Naive thymus-derived CD8-positive, alpha-beta T cell (primary cell): ENCODE measurements around the gene KRTAP10-8. TPM values are rescaled to one million over a fixed set of nuclear protein-coding genes. Genes with fewer than 3 reads are reported as not detected.
"Not testable (repeated sequence)": the region's sequence is repeated elsewhere in the genome, so short reads cannot be mapped to it uniquely, and the experiment has no call there.

ENCODE experiments used
- ATAC-seq, 2 donors: fragments of 150-1000 bp; cut with Tn5 transposase in 1 of 2; sonication (Bioruptor Pico), chemical (Tn5 transposase) in 1 of 2; 1 replicate in 1 of 2; 2 replicates in 1 of 2; pipeline ENCODE4 v1.10.0; 2021; ENCODE audit warnings: mild to moderate bottlenecking in 2 of 2, moderate library complexity in 2 of 2
- POLR2A ChIA-PET: fragments of 350-600 bp; sonication (Branson Sonifier 250); formaldehyde crosslinking; loops from one replicate; lab custom pipeline; 2021; ENCODE audit warnings: antibody characterized with exemption; lab: Charles Lee
- DNase-seq, 10 donors: peaks; one replicate each; pipeline versions ENCODE4 v3.0.0 to v3.0.0-alpha.2; 2020 to 2022
- H3K27ac Mint-ChIP-seq, 10 donors: one replicate each; pipeline ENCODE4 v1.8.0; 2020 to 2022; ENCODE audit warnings: mild to moderate bottlenecking in 10 of 10, mixed read lengths in 10 of 10, moderate library complexity in 4 of 10, inconsistent platforms in 1 of 10
- H3K27me3 Mint-ChIP-seq, 5 donors: one replicate each; pipeline ENCODE4 v1.8.0; 2021 to 2022; ENCODE audit warnings: mixed read lengths in 5 of 5
- H3K36me3 Mint-ChIP-seq, 3 donors: one replicate each; pipeline ENCODE4 v1.8.0; 2020 to 2022; ENCODE audit warnings: mixed read lengths in 3 of 3, mild to moderate bottlenecking in 2 of 3, inconsistent platforms in 1 of 3
- H3K4me1 Mint-ChIP-seq, 4 donors: one replicate each; pipeline ENCODE4 v1.8.0; 2021 to 2022; ENCODE audit warnings: mixed read lengths in 4 of 4
- H3K4me3 Mint-ChIP-seq, 10 donors: one replicate each; pipeline ENCODE4 v1.8.0; 2020 to 2022; ENCODE audit warnings: mild to moderate bottlenecking in 10 of 10, mixed read lengths in 10 of 10, moderate library complexity in 6 of 10, inconsistent platforms in 1 of 10
- H3K9me3 Mint-ChIP-seq, 9 donors: one replicate each; pipeline ENCODE4 v1.8.0; 2020 to 2022; ENCODE audit warnings: mixed read lengths in 9 of 9, mild to moderate bottlenecking in 3 of 9, inconsistent platforms in 1 of 9, moderate library complexity in 1 of 9
- polyA plus RNA-seq, 3 donors: library from polyadenylated mRNA; unstranded; fragments of 300-500 nt; fragmentation: Illumina TruSeq; gene quantifications; one replicate each; pipeline ENCODE4 v1.2.3, GENCODE V29; 2021
- total RNA-seq, 8 experiments: library from RNA in 2 of 8; stranded (reverse) in 2 of 8; gene quantifications; one replicate each; pipeline ENCODE4 v1.2.3 and lab custom pipeline; 2021 to 2026

Gene KRTAP10-8
- total and polyA plus RNA-seq, 5 experiments from 2014 or later = not detected

DNA sequence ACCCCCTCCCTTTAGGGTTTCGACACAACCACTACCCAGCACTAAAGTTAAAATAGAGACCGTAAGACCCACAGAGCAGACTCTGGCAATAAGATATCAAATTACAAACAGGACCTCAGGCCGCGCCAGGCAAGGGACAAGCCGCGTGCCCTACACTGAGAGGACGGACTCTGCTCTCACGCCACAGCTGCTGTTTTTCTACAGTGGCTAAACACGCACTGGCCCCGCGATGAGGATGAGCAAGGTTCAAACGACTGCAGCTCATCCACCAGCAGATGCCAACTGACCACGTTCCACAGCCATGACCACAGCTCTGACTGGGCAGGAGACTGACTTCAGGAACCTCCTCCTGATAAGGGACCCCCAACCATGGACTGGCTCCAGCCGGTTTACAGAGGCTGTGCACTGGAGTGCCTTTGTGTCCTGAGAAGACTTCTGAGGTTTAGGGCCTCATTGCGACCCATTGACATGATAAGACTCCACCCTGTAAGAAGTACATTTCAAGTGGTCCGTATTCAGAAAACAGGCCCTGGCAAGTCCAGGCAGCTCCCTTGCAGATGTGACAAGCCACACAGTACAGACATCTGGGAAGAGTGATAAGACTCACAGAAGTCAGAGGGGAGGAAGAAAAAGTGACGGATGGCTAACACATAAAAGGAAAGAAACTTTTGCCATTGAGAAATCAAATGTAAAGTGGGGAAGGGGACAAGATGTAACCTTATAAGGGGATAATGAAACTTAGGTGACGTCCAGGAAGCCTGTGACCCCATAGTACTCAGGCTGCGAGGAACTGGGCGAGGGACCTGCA lies 18.1 kb upstream of the KRTAP10-8 start:
- peak overlapping the region in 5 of 10 donors; percentile 31 to 83 (median 60) for H3K27ac Mint-ChIP-seq
- ATAC-seq = no peak
- peaks cover 0 to 10% (median 4%) of the 10 kb centered on the region in 9 donors for H3K9me3 Mint-ChIP-seq
- H3K4me3 Mint-ChIP-seq = peak overlapping the region in 1 of 10 donors; percentile 10
- H3K36me3 Mint-ChIP-seq = peaks cover 0 to 9% (median 2%) of the 10 kb centered on the region in 3 donors
- H3K27me3 Mint-ChIP-seq = peaks cover 0 to 6% (median 0%) of the 10 kb centered on the region in 5 donors
- DNase-seq = no peak
- H3K4me1 Mint-ChIP-seq = peaks cover 0 to 14% (median 10%) of the 10 kb centered on the region in 4 donors
- POLR2A ChIA-PET = no interaction called here

DNA sequence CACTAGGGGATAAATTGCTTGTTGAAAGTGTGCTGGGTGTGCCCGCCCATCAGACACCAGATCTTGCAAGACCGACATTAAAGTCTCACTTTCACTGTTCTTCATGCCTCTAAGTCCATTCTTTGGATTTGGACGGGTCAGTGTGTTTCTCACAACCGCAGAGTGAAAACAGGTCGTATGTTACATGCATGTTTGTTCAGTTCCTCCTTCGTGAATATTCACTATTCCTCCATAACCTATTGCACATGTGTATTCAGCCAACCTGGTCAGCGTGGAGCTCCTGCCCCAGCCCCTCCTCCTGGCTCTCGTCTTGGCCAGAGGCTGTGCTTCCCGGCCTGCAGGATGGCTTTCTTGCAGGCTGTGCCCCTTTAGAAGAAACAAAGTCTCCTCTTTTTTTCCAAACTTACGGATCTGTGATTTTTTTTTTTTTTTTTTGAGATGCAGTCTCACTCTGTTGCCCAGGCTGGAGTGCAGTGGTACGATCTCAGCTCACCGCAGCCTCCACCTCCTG lies 17.4 kb upstream of the KRTAP10-8 start:
- Mint-ChIP-seq H3K4me1 (peaks cover 0 to 14% (median 10%) of the 10 kb centered on the region in 4 donors), H3K9me3 (peaks cover 0 to 11% (median 5%) of the 10 kb centered on the region in 9 donors), H3K4me3 (peak overlapping the region in 1 of 10 donors; percentile 10), H3K27me3 (peaks cover 0 to 4% (median 0%) of the 10 kb centered on the region in 5 donors), H3K36me3 (peaks cover 0 to 11% (median 3%) of the 10 kb centered on the region in 3 donors), H3K27ac (peak overlapping the region in 4 of 10 donors; percentile 43 to 83 (median 66))
- no peak for DNase-seq
- POLR2A ChIA-PET = no interaction called here
- ATAC-seq = no peak

DNA sequence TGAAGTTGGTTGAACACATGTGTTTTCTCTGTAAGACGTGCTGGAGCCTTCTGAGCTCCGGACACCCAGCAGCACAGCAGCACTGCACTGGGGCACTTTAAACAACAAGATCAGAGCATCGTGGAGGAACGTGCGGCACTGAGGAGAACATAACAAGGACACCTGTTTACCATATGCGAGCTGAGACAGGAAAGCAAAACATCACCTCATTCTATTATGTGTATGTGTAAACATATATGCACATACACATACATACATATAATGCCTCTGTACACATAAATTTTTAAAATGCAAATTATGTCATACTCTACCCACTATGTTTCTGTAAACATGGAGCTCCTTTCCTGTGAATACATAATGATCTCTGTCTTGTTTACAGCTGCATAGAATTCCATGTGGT lies 16.4 kb upstream of the KRTAP10-8 start:
- Mint-ChIP-seq H3K27me3 (peaks cover 0 to 9% (median 0%) of the 10 kb centered on the region in 5 donors), H3K36me3 (peaks cover 0 to 11% (median 3%) of the 10 kb centered on the region in 3 donors), H3K27ac (peak overlapping the region in 1 of 10 donors; percentile 48), H3K4me3 (no peak overlapping the region), H3K9me3 (peaks cover 0 to 11% (median 5%) of the 10 kb centered on the region in 9 donors), H3K4me1 (peaks cover 0 to 16% (median 10%) of the 10 kb centered on the region in 4 donors)
- DNase-seq (no peak), ATAC-seq (no peak)
- POLR2A ChIA-PET = interaction anchor here (0.8 to 1.3 kb wide), 2 partner anchors 30 to 48 kb away, joined by 3 to 4 read pairs; no protein-coding TSS in a partner anchor

DNA sequence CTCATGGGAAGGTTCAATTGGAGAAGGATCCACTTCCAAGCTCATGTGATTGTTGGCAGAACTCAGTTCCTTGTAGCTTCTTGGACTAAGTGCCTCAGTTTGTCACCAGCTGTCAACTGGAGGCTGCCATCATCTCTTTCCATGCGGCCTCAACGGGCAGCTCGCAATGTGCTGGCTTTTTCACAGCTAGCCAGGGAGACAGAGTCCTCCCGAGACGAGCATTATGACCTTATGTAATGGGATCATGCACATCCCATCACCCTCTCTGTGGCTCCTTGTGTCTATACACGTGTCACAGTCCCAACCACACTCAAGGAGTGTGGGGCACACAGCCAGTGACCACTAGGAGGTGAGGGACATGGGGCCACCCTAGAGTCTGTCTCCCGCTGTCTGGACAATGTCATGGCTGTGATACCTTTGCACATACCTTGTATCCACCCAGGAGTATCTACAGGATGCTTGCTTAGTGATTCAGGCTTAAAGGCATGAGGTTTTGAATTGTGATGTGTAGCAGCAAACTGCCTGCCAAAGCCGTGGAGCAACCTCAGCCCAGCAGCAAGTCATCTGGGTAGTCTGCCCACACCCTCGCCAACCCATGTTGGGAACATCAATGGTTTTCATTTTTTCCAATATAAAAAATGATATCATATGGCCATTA lies 15.7 kb upstream of the KRTAP10-8 start:
- no peak for DNase-seq

DNA sequence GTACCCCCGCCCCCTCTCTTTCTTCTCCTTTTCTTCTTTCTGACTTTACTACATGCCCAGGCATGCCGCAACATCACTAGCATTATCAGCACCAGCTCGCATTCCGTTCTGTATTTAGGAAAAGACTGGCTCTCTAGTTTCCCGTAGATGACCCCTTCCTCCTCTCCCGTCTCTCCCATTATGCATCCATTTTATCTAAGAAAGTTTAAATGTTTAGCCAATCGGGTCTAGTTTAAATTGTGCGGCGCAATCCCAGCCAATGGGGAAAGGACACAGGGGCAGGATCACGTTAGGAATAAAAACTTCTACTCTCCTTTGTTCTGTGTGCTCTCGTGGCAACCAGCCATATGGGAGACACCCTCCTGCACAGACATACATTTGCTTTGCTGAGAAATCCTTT lies 13.8 kb upstream of the KRTAP10-8 start:
- H3K4me3 Mint-ChIP-seq = no peak overlapping the region
- H3K9me3 Mint-ChIP-seq = peaks cover 0 to 11% (median 5%) of the 10 kb centered on the region in 9 donors
- POLR2A ChIA-PET = no interaction called here
- DNase-seq = no peak
- peaks cover 0 to 16% (median 7%) of the 10 kb centered on the region in 4 donors for H3K4me1 Mint-ChIP-seq
- peaks cover 0 to 9% (median 0%) of the 10 kb centered on the region in 5 donors for H3K27me3 Mint-ChIP-seq
- no peak for ATAC-seq
- H3K27ac Mint-ChIP-seq = no peak overlapping the region
- peaks cover 0 to 11% (median 3%) of the 10 kb centered on the region in 3 donors for H3K36me3 Mint-ChIP-seq

More for the DNA sequence above, 15.7 kb upstream of the KRTAP10-8 start:
- Mint-ChIP-seq H3K36me3 (peaks cover 0 to 11% (median 3%) of the 10 kb centered on the region in 3 donors), H3K4me1 (peaks cover 0 to 16% (median 9%) of the 10 kb centered on the region in 4 donors), H3K9me3 (peaks cover 0 to 11% (median 5%) of the 10 kb centered on the region in 9 donors), H3K27ac (peak overlapping the region in 2 of 10 donors; percentile 52 to 60), H3K4me3 (no peak overlapping the region), H3K27me3 (peaks cover 0 to 9% (median 0%) of the 10 kb centered on the region in 5 donors)
- POLR2A ChIA-PET = interaction anchor here (0.8 to 1.3 kb wide), 3 partner anchors 23 to 49 kb away, joined by 3 to 4 read pairs (median 3); no protein-coding TSS in a partner anchor
- no peak for ATAC-seq

DNA sequence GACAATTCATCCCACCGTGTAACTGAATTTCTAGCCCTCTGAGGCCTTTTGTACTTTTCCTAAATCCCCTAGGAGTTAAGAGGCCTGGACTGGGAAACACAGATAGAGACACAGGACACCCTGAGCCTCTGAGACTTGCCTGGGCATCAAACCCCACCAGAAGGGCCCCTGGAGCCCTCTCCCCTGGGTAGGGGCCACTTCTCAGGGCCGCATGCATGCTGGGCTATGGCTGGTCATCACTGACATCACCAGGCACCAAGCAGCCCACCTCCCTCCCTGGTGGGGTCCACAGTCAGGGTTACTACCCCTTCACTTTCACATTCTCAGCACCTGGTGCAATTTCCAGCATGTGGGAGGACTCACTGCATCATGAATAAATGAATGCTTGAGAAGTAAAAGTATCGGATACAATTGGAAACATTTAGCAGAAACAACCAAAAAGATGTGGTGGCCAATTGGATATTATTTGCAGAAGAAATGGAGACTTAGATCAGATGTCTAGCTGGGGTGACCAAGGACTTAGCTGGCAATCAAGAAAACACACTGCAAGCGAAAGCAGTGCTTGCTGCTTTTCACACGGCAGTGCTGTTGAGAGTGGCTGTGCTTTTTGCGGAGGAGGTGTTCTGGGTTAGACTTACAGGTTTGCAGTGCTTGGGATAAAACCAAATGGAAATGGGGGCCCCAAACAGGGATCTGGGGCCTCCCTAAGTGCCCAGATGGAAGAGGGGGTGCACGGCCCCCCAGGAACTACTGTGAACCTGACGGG lies 12.4 kb upstream of the KRTAP10-8 start:
- no peak for ATAC-seq
- no peak for DNase-seq
- Mint-ChIP-seq H3K36me3 (peaks cover 0 to 11% (median 5%) of the 10 kb centered on the region in 3 donors), H3K27ac (peak overlapping the region in 1 of 10 donors; percentile 27), H3K4me1 (peaks cover 0 to 10% (median 7%) of the 10 kb centered on the region in 4 donors), H3K27me3 (peaks cover 0 to 12% (median 0%) of the 10 kb centered on the region in 5 donors), H3K4me3 (no peak overlapping the region), H3K9me3 (peaks cover 0 to 11% (median 5%) of the 10 kb centered on the region in 9 donors)
- POLR2A ChIA-PET = no interaction called here

DNA sequence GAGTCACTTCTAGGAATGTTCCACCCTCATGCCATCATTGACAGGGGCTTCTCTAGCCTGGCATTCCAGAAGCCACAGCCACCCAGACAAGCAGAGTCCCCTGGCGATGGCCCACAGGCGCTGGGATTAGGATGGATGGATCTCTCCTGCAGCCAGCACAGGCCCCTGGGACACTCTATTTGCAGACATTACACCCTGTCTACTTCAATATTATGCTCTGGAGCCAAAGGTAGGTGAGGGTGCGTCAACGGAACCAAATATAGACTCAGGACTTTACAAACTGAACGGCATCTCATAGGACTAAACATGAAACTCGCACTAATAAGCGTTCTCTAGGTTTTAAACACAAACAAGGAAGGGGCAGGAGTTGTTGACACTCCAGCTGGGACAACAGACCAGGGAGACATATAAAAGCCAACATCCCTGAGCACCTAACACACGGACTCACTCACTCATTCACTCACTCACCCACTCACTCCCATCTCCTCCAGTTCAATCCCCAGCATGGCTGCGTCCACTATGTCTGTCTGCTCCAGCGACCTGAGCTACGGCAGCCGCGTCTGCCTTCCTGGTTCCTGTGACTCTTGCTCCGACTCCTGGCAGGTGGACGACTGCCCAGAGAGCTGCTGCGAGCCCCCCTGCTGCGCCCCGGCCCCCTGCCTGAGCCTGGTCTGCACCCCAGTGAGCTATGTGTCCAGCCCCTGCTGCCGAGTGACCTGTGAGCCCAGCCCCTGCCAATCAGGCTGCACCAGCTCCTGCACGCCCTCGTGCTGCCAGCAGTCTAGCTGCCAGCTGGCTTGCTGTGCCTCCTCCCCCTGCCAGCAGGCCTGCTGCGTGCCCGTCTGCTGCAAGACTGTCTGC lies 11.5 kb upstream of the KRTAP10-8 start, which contains the start of gene KRTAP10-7:
TSS of gene KRTAP10-7 (plus strand) at position 480 of the 861 bp plus-strand sequence. CDS start at position 505, 25 bp downstream.
- Mint-ChIP-seq H3K27me3 (peaks cover 0 to 12% (median 0%) of the 10 kb centered on the region in 5 donors), H3K27ac (peak within 1 kb of the TSS in 3 of 10 donors; percentile 23 to 57 (median 24)), H3K36me3 (peaks cover 0 to 11% (median 8%) of the 10 kb centered on the region in 3 donors), H3K9me3 (peaks cover 0 to 11% (median 6%) of the 10 kb centered on the region in 9 donors)
- H3K4me3 Mint-ChIP-seq, DNase-seq, H3K4me1 Mint-ChIP-seq, POLR2A ChIA-PET, ATAC-seq: not testable (repeated sequence)

DNA sequence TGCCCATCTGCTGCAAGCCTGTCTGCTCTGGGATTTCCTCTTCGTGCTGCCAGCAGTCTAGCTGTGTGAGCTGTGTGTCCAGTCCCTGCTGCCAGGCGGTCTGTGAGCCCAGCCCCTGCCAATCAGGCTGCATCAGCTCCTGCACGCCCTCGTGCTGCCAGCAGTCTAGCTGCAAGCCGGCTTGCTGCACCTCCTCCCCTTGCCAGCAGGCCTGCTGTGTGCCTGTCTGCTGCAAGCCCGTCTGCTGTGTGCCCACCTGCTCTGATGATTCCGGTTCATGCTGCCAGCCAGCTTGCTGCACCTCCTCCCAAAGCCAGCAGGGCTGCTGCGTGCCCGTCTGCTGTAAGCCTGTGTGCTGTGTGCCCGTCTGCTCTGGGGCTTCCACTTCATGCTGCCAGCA lies 10.8 kb upstream of the KRTAP10-8 start:
- Mint-ChIP-seq H3K9me3 (peaks cover 0 to 11% (median 6%) of the 10 kb centered on the region in 9 donors), H3K36me3 (peaks cover 0 to 11% (median 8%) of the 10 kb centered on the region in 3 donors), H3K27me3 (peaks cover 0 to 12% (median 0%) of the 10 kb centered on the region in 5 donors)
- H3K4me3 Mint-ChIP-seq, POLR2A ChIA-PET, ATAC-seq, H3K4me1 Mint-ChIP-seq, H3K27ac Mint-ChIP-seq, DNase-seq: not testable (repeated sequence)

DNA sequence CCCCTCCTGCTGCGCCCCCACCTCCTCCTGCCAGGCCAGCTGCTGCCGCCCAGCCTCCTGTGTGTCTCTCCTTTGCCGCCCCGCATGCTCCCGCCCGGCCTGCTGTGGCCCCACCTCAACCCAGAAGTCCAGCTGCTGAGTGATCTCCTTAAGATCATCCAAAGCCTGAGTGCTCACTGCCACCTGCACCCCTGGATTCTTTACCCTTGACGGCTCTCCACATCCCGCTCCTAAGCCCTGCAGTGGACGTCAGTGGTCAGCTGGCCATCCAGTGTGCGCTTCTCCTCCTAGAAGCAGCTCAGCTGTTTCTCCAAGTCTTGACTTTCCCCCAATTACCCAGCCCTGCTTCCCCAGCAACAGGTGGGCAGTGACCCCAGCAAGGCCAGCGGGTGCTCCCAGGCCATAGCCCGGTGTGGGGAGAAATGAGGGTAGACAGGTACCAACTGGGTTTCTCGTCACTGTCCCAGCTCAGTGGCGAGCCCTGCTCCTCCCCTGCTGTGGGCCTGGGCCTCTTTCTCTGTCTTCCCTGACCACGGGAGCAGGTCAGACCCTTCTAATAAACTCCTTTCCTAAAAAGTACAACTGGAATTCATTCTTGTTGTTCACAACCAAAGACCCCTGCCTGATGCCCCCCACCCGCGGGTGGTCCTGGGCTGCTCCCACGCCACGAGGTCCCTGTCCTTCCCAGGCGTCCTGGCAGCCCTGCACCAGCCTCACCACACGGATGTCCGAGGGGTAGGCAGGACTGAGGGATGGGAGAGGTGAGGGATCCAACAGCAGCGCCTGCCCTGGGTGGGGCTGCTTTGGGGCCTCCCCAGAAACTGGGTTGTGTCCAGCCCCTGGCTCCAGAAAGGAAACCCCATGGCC lies 10.1 kb upstream of the KRTAP10-8 start:
- POLR2A ChIA-PET = no interaction called here
- H3K4me1 Mint-ChIP-seq = peaks cover 0 to 5% (median under 1%) of the 10 kb centered on the region in 4 donors
- peaks cover 0 to 15% (median 8%) of the 10 kb centered on the region in 9 donors for H3K9me3 Mint-ChIP-seq
- peaks cover 0 to 11% (median 8%) of the 10 kb centered on the region in 3 donors for H3K36me3 Mint-ChIP-seq
- peak overlapping the region in 5 of 10 donors; percentile 4 to 59 (median 53) for H3K27ac Mint-ChIP-seq
- H3K27me3 Mint-ChIP-seq = peaks cover 0 to 16% (median 0%) of the 10 kb centered on the region in 5 donors
- H3K4me3 Mint-ChIP-seq = no peak overlapping the region
- ATAC-seq = no peak
- DNase-seq = no peak

DNA sequence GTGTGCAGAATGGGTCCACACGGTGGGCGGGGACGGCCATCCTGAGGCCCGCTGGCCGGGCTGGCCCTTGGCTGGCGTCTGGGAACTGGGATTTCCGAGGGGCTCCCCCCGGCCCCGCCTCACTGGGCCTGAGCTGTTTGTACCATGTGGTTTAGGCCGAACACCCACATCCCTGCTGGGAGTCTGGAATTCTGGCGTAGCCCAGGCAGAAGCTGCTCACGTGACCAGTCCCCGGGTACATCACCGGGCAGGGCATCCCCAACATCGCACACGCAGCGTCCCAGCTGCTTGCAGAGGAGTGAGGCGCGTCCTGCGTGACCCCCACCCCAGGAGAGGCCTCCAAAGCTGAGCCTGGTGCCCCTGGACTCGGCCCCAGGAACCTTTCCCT lies 9.4 kb upstream of the KRTAP10-8 start:
- Mint-ChIP-seq H3K4me1 (peaks cover 0 to 5% (median under 1%) of the 10 kb centered on the region in 4 donors), H3K36me3 (peaks cover 0 to 11% (median 8%) of the 10 kb centered on the region in 3 donors), H3K27me3 (peaks cover 0 to 16% (median 0%) of the 10 kb centered on the region in 5 donors), H3K9me3 (peaks cover 0 to 15% (median 8%) of the 10 kb centered on the region in 9 donors), H3K4me3 (no peak overlapping the region), H3K27ac (no peak overlapping the region)
- DNase-seq (no peak), ATAC-seq (no peak)
- POLR2A ChIA-PET = interaction anchor here (0.6 kb wide), 1 partner anchor 198 kb away, joined by 3 read pairs; no protein-coding TSS in a partner anchor
